HG02642 (cell line): ENCODE results near the gene ELL.
"Not testable (repeated sequence)": the region's sequence is repeated elsewhere in the genome, so short reads cannot be mapped to it uniquely, and the experiment has no call there.

ENCODE experiments used
- ATAC-seq: cut with Tn5 transposase; IDR thresholded peaks from one replicate; pipeline ENCODE4 v1.9.1; 2021; ENCODE audit warnings: mild to moderate bottlenecking; ENCODE audit not compliant: unreplicated experiment, poor library complexity

Gene ELL

GRCh38 chr19:18521692-18522123 is at the start of gene ELL:
ELL (minus strand) TSS chr19:18522070; CDS start chr19:18522055, 15 bp downstream.
- peak; percentile 15 for ATAC-seq

- no peak for ATAC-seq
These were observed 46.5 kb upstream of the ELL start for GRCh38 chr19:18568367-18568766.

GRCh38 chr19:18566953-18567352 is 45.1 kb upstream of the ELL start:
- no peak for ATAC-seq

DNA sequence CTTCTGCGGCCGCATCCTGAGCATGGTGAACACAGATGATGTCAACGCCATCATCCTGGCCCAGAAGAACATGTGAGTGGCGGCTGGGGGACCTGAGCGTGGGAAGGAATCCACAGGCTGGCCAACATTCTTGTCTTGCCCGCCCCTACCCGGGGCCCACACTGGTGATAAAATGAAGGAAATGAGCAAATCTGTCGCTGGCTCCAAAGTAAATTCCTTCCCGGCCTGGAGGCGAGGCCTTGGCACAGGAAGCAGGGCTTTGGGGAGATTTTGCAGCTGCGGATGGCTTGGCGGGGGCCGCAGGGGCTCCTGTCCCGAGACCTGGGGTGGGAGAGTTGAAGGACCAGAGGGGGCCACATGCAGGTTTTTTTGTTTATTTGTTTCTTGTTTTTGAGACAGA is 40.2 kb upstream of the ELL start:
- no peak for ATAC-seq

- ATAC-seq: no peak
These were observed 37.8 kb upstream of the ELL start for GRCh38 chr19:18559685-18560084.

- ATAC-seq: no peak
These were observed 36.7 kb upstream of the ELL start for GRCh38 chr19:18558604-18559003.

DNA sequence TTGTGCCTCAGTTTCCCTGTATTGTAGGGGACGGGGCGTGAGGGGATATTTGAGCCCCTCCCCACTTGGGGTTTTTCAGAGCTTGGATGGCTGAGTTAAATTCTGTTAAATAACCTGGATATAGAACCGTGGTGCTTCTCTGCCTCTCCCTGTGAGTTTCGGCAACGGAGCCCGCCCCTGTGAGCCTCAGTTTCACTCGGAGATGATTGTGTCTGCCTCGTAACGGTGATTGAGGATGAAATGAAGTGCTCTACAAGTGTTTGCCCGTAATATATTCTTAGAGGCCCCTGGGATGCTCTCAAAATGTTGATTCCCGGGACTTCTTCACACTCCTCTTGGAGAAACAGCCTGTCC is 36.3 kb upstream of the ELL start:
- no peak for ATAC-seq

- ATAC-seq: peak; percentile 94
These were observed 35.7 kb upstream of the ELL start, which contains the start of gene KXD1 for GRCh38 chr19:18557411-18558201. KXD1 (plus strand) TSS chr19:18557870; CDS start chr19:18562057, 4,187 bp downstream.

GRCh38 chr19:18551631-18552030 is 29.8 kb upstream of the ELL start:
- no peak for ATAC-seq

- peak; percentile 60 for ATAC-seq
These were observed 22.1 kb upstream of the ELL start for GRCh38 chr19:18543814-18544475.

GRCh38 chr19:18542941-18543813 is 21.3 kb upstream of the ELL start, which contains the start of gene FKBP8:
FKBP8 (minus strand) TSS chr19:18543573; CDS start chr19:18541970, 1,603 bp downstream.
- ATAC-seq: peak; percentile 97

GRCh38 chr19:18541992-18542940 is 20.4 kb upstream of the ELL start:
- no peak for ATAC-seq

GRCh38 chr19:18541258-18541991 is 19.6 kb upstream of the ELL start:
- ATAC-seq: no peak

DNA sequence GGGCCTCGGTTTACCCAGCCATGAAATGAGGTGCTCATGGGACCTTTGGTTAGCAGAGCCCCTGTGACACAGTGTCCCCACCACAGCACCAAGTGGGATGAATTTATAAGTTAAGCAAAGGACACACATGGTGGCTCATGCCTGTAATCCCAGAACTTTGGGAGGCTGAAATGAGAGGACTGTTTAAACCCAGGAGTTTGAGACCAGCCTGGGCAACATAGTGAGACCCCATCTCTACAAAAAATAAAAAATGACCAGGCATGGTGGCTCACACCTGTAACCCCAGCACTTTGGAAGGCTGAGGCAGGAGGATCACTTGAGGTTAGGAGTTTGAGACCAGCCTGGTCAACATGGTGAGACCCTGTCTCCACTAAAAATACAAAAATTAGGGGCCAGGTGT is 18.3 kb upstream of the ELL start:
- not testable (repeated sequence) for ATAC-seq

DNA sequence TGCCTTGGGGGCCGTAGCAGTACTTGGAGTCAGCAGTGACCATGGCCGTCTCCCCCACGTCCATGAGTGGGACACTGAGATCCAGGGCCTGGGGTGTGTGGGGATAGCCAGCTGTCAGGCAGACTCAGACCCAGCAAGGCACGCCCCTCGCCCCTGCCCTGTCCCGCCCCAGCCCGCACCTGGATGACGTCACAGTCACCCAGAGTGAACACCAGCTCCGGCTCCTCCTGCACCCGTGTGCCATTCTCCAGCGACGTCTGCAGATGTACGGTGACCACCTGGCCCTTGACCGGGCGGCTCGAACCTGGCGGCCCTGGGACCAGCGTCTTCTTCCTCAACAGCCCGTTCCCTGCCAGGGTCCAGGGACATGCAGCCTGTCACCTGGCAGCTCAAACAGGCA is 17.5 kb upstream of the ELL start:
- ATAC-seq: no peak

DNA sequence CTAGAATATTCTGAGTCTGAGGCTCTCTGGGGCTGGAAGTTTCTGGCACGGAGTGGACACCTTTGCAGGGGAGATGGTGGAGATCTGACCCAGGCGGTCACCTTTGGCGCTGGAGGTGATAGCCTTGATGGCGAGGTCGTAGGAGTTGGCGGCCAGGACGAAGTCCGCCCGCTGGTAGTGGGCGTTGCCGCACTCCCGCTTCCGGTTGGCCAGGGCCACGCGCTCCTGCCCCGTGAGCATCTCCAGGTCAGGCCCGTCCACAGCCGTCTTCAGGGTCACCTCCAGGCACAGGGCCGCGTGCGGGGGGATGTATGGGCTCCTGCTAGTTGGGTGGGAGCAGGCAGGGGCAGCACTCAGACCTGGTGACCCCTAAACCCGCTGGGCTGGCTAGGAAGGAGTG is 16.2 kb upstream of the ELL start:
- no peak for ATAC-seq

- no peak for ATAC-seq
These were observed 15.6 kb upstream of the ELL start for GRCh38 chr19:18537431-18537830.

GRCh38 chr19:18536475-18536874 is 14.6 kb upstream of the ELL start:
- ATAC-seq: no peak

- ATAC-seq: no peak
These were observed 11.2 kb upstream of the ELL start for GRCh38 chr19:18533058-18533457.
